NCI-H2081 (cell line): ENCODE measurements around the gene ATP2A1.

Experiments used
- DNase-seq, 2 experiments: peaks; one replicate each; lab custom pipeline; 2025; lab: John Stamatoyannopoulos, UW

Gene ATP2A1

GRCh38 chr16:28878083-28878926 lies at the start of gene ATP2A1:
Gene ATP2A1 (plus strand): TSS chr16:28878488. CDS start chr16:28878672, 184 bp downstream.
- no peak for DNase-seq

- DNase-seq, result no peak
Measured at GRCh38 chr16:28829747-28830146, 48.5 kb upstream of the ATP2A1 start.

GRCh38 chr16:28830531-28830930 lies 47.8 kb upstream of the ATP2A1 start:
- no peak for DNase-seq

- no peak for DNase-seq
Measured at GRCh38 chr16:28834349-28834748, 43.9 kb upstream of the ATP2A1 start.

- DNase-seq, result no peak
Measured at GRCh38 chr16:28834873-28835863, 43.1 kb upstream of the ATP2A1 start.

GRCh38 chr16:28835864-28836760 lies 42.2 kb upstream of the ATP2A1 start:
- no peak for DNase-seq

GRCh38 chr16:28836761-28837064 lies 41.6 kb upstream of the ATP2A1 start:
- DNase-seq, result no peak

- no peak for DNase-seq
Measured at GRCh38 chr16:28837672-28838557, 40.4 kb upstream of the ATP2A1 start.

GRCh38 chr16:28838558-28838918 lies 39.8 kb upstream of the ATP2A1 start:
- DNase-seq, result no peak

GRCh38 chr16:28839004-28839639 lies 39.2 kb upstream of the ATP2A1 start:
- no peak for DNase-seq

- DNase-seq, result no peak
Measured at GRCh38 chr16:28839899-28840298, 38.4 kb upstream of the ATP2A1 start.

- DNase-seq, result no peak
Measured at GRCh38 chr16:28842696-28843095, 35.6 kb upstream of the ATP2A1 start.

- no peak for DNase-seq
Measured at GRCh38 chr16:28843766-28844165, 34.5 kb upstream of the ATP2A1 start.

GRCh38 chr16:28844226-28844885 lies 33.9 kb upstream of the ATP2A1 start:
- DNase-seq, result no peak

GRCh38 chr16:28845293-28845692 lies 33.0 kb upstream of the ATP2A1 start:
- no peak for DNase-seq

- DNase-seq, result no peak
Measured at GRCh38 chr16:28845761-28846079, 32.6 kb upstream of the ATP2A1 start.

- peak; percentile 93 to 96 for DNase-seq
Measured at GRCh38 chr16:28846080-28846932, 32.0 kb upstream of the ATP2A1 start, which contains the start of gene TUFM. Gene TUFM (minus strand): TSS chr16:28846348. CDS start chr16:28846269, 79 bp downstream.

- no peak for DNase-seq
Measured at GRCh38 chr16:28846933-28847273, 31.4 kb upstream of the ATP2A1 start.

GRCh38 chr16:28858421-28858820 lies 19.9 kb upstream of the ATP2A1 start:
- no peak for DNase-seq
